ENCODE results near the gene MYO15A. TPM values are rescaled to one million over a fixed set of nuclear protein-coding genes. Genes with fewer than 3 reads are reported as not detected.

Gene MYO15A
- total RNA-seq, 1 donor from 2014 or later = 3.3 TPM

GRCh38 chr17:18224053-18224386 lies 115.5 kb downstream of the MYO15A start:
- no peak for DNase-seq
- no peak for ATAC-seq
- Histone ChIP-seq H3K4me1 (peaks cover 16% of the 10 kb centered on the region), H3K9me3 (no peaks in the 10 kb centered on the region), H3K4me3 (no peak overlapping the region), H3K36me3 (no peaks in the 10 kb centered on the region), H3K27ac (no peak overlapping the region), H3K27me3 (ENCODE audit: low read depth) (no peaks in the 10 kb centered on the region)
- intact Hi-C loops (cut with DNase I) = no loop called here
- TF ChIP-seq CTCF (IDR thresholded peaks at IDR 0.05) = no peak

GRCh38 chr17:18224387-18225120 lies 116.0 kb downstream of the MYO15A start:
- TF ChIP-seq CTCF (IDR thresholded peaks at IDR 0.05) = no peak
- peaks cover 12% of the 10 kb centered on the region for H3K4me1 ChIP-seq
- no peak for DNase-seq
- H3K27ac ChIP-seq = peak overlapping the region; percentile 53
- no peaks in the 10 kb centered on the region for H3K27me3 ChIP-seq (ENCODE audit: low read depth)
- H3K4me3 ChIP-seq = peak overlapping the region; percentile 46
- intact Hi-C loops (cut with DNase I) = no loop called here
- no peaks in the 10 kb centered on the region for H3K36me3 ChIP-seq
- H3K9me3 ChIP-seq = no peaks in the 10 kb centered on the region
- no peak for ATAC-seq

GRCh38 chr17:18225121-18225641 lies 116.6 kb downstream of the MYO15A start, which contains the start of gene LLGL1:
LLGL1 (plus strand) TSS chr17:18225635; CDS start chr17:18225683, 48 bp downstream.
- peak; percentile 98 for DNase-seq
- no peak for TF ChIP-seq CTCF (IDR thresholded peaks at IDR 0.05)
- H3K27me3 ChIP-seq (ENCODE audit: low read depth) = no peaks in the 10 kb centered on the region

GRCh38 chr17:18225642-18226283 lies 117.2 kb downstream of the MYO15A start:
- Histone ChIP-seq H3K4me1 (peaks cover 12% of the 10 kb centered on the region), H3K9me3 (no peaks in the 10 kb centered on the region), H3K4me3 (peak overlapping the region; percentile 69), H3K27ac (peak overlapping the region; percentile 56), H3K27me3 (ENCODE audit: low read depth) (no peaks in the 10 kb centered on the region), H3K36me3 (no peaks in the 10 kb centered on the region)
- intact Hi-C loops (cut with DNase I) = no loop called here
- DNase-seq = no peak
- peak; percentile 0 to 28 for ATAC-seq
- TF ChIP-seq CTCF (IDR thresholded peaks at IDR 0.05) = no peak

More at GRCh38 chr17:18225121-18225641, 116.6 kb downstream of the MYO15A start, which contains the start of gene LLGL1:
- Histone ChIP-seq H3K9me3 (no peaks in the 10 kb centered on the region), H3K4me1 (peaks cover 12% of the 10 kb centered on the region), H3K27ac (peak within 1 kb of the TSS; percentile 56), H3K4me3 (peak within 1 kb of the TSS; percentile 69), H3K36me3 (no peaks in the 10 kb centered on the region)
- intact Hi-C loops (cut with DNase I) = no loop called here
- peak; percentile 98 to 99 for ATAC-seq

- intact Hi-C loops (cut with DNase I) = no loop called here
- Histone ChIP-seq H3K4me3 (peak overlapping the region; percentile 69), H3K9me3 (no peaks in the 10 kb centered on the region), H3K27me3 (ENCODE audit: low read depth) (no peaks in the 10 kb centered on the region), H3K36me3 (no peaks in the 10 kb centered on the region), H3K27ac (peak overlapping the region; percentile 56), H3K4me1 (peaks cover 12% of the 10 kb centered on the region)
- ATAC-seq = no peak
- TF ChIP-seq CTCF (IDR thresholded peaks at IDR 0.05) = no peak
- no peak for DNase-seq
Measured at GRCh38 chr17:18226284-18226945, 117.9 kb downstream of the MYO15A start.

Measured in lower lobe of right lung (tissue), 2 donors.